Memory B cell (primary cell): ENCODE data around the gene HTN1.
"Not testable (repeated sequence)": the region's sequence is repeated elsewhere in the genome, so short reads cannot be mapped to it uniquely, and the experiment has no call there.

ENCODE experiments used
- ATAC-seq: fragments of 150-1000 bp; cut with Tn5 transposase; 2 replicates; pipeline ENCODE4 v1.10.0; 2021; ENCODE audit warnings: low read depth, mild to moderate bottlenecking, moderate library complexity
- DNase-seq, 2 donors: peaks; one replicate each; pipeline ENCODE4 v3.0.0; 2022; ENCODE audit warnings: low spot score in 2 of 2
- H3K27ac Mint-ChIP-seq: one replicate; pipeline ENCODE4 v1.8.0; 2022; ENCODE audit warnings: mild to moderate bottlenecking, moderate library complexity, mixed read lengths
- H3K27me3 Mint-ChIP-seq: one replicate; pipeline ENCODE4 v1.8.0; 2022; ENCODE audit warnings: mixed read lengths
- H3K36me3 Mint-ChIP-seq: one replicate; pipeline ENCODE4 v1.8.0; 2022; ENCODE audit warnings: mild to moderate bottlenecking, mixed read lengths
- H3K4me1 Mint-ChIP-seq: one replicate; pipeline ENCODE4 v1.8.0; 2022; ENCODE audit warnings: mixed read lengths
- H3K4me3 Mint-ChIP-seq: one replicate; pipeline ENCODE4 v1.8.0; 2022; ENCODE audit warnings: mild to moderate bottlenecking, moderate library complexity, mixed read lengths
- H3K9me3 Mint-ChIP-seq: one replicate; pipeline ENCODE4 v1.8.0; 2022; ENCODE audit warnings: mixed read lengths

HTN1 gene

DNA sequence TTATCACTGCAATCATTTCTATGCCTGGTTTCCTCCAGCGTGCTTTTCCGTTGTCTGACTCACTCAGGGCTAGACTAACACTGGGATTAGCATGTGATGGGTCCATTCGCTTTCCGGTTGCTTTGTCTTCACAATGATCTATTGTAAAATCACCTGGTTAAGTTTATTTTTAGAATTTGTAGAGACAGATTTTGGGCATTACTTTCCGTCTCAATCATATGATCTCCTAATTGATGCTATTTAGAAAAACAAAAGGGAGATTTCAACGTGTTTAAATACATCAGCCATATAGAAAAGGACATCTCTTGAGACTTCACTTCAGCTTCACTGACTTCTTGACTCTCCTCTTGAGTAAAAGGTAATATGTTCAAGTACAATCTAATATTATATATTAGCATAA, at the start of gene HTN1:
Gene HTN1, plus strand, starts transcription at position 301 of the 400 bp plus-strand sequence. CDS start 2,639 bp downstream, outside the sequence.
- not testable (repeated sequence) for H3K4me3 Mint-ChIP-seq, H3K27ac Mint-ChIP-seq, H3K9me3 Mint-ChIP-seq, DNase-seq, H3K36me3 Mint-ChIP-seq, H3K4me1 Mint-ChIP-seq, H3K27me3 Mint-ChIP-seq, ATAC-seq

DNA sequence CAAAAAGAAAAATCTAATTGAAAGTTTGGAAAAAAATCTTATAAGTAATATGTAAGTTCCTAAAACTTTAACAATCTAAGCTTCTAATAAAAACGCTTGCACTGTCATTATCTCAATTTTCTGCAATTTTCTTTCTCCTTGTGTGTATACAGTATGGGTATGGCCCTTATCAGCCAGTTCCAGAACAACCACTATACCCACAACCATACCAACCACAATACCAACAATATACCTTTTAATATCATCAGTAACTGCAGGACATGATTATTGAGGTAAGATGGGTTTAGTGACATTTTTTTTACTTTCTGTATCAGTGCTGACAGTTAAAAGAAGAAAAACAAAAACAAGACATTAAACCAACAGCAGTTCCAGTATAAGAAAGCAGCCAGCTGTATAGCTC, 49.5 kb upstream of the HTN1 start:
- H3K9me3 Mint-ChIP-seq, result peaks cover 3% of the 10 kb centered on the region
- no peaks in the 10 kb centered on the region for H3K4me1 Mint-ChIP-seq
- no peak overlapping the region for H3K4me3 Mint-ChIP-seq
- H3K27me3 Mint-ChIP-seq, result no peaks in the 10 kb centered on the region
- H3K36me3 Mint-ChIP-seq, result no peaks in the 10 kb centered on the region
- DNase-seq, result no peak
- no peak for ATAC-seq
- no peak overlapping the region for H3K27ac Mint-ChIP-seq

DNA sequence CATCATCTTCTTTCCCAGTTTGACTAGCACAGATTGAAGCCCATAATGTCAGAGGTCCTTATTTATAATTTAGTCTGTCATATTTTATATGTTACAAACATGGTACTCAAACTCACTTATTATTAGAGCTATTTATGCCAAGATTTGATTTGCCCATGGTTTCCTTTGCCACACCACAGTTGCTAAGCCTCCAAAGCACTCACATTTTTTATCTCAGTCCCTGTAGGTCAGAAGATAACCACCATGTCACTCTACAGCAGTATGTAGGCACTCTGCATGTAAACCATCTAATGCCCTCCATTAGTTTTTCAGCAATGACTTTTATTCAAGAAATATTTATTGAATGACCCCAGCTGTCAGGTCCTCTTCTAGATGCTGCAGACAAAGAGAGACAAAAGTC, 47.7 kb upstream of the HTN1 start:
- H3K27me3 Mint-ChIP-seq, result no peaks in the 10 kb centered on the region
- DNase-seq (no peak), ATAC-seq (no peak)
- peaks cover 3% of the 10 kb centered on the region for H3K9me3 Mint-ChIP-seq
- no peaks in the 10 kb centered on the region for H3K36me3 Mint-ChIP-seq
- no peak overlapping the region for H3K27ac Mint-ChIP-seq
- no peaks in the 10 kb centered on the region for H3K4me1 Mint-ChIP-seq
- H3K4me3 Mint-ChIP-seq, result no peak overlapping the region

DNA sequence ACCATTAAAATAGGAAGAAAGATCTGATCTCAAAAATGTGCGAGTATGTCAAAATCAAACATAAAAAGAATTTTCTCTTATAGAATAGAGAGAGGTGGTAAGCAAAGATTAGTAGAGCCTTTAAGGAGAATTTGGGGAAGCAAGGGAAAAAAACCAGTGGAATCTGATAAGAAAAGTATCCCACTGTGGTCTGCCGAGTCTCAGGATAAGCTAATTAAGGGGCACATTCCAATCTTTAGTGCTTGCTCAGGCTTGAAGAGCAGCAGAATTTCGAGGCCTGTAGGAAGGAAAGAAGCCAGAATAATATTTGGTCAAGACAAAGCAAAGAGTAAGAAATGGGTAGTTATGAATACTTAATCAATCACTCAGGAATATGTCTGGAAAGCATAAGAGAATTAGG, 41.5 kb upstream of the HTN1 start:
- no peak for ATAC-seq

DNA sequence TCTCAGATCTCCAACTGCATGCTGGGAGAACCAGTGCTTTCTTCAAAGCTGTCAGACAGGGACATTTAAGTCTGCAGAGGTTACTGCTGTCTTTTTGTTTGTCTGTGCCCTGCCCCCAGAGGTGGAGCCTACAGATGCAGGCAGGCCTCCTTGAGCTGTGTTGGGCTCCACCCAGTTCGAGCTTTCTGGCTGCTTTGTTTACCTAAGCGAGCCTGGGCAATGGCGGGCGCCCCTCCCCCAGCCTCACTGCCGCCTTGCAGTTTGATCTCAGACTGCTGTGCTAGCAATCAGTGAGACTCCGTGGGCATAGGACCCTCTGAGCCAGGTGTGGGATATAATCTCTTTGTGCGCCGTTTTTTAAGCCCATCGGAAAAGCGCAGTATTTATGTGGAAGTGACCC, 31.2 kb upstream of the HTN1 start:
- not testable (repeated sequence) for H3K4me1 Mint-ChIP-seq, ATAC-seq, DNase-seq, H3K27me3 Mint-ChIP-seq, H3K27ac Mint-ChIP-seq, H3K9me3 Mint-ChIP-seq, H3K4me3 Mint-ChIP-seq, H3K36me3 Mint-ChIP-seq

More for the DNA sequence above, 41.5 kb upstream of the HTN1 start:
- H3K27ac Mint-ChIP-seq, result no peak overlapping the region
- no peaks in the 10 kb centered on the region for H3K4me1 Mint-ChIP-seq
- no peak for DNase-seq
- no peak overlapping the region for H3K4me3 Mint-ChIP-seq
- no peaks in the 10 kb centered on the region for H3K36me3 Mint-ChIP-seq
- peaks cover 5% of the 10 kb centered on the region for H3K9me3 Mint-ChIP-seq
- H3K27me3 Mint-ChIP-seq, result no peaks in the 10 kb centered on the region

DNA sequence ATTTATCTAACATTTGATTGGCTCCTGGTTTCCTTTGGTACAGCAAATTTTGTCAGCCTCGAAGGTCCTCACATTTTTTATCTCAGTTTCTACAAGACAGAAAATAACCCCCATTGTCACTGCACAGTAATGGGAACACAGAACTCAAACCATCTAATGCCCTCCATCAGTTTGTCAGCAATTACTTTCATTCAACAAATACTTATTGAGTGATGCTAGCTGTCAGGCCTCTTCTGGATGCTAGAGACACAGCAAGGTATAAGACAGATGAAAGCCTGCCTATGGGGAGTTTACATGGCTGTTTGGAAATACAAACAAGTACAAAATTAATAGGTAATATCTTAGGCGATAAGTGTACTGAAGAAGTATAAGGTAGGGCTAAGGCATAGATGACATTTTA, 27.0 kb upstream of the HTN1 start:
- no peaks in the 10 kb centered on the region for H3K36me3 Mint-ChIP-seq
- no peak overlapping the region for H3K27ac Mint-ChIP-seq
- H3K4me3 Mint-ChIP-seq, result no peak overlapping the region
- ATAC-seq, result no peak
- no peaks in the 10 kb centered on the region for H3K9me3 Mint-ChIP-seq
- H3K27me3 Mint-ChIP-seq, result no peaks in the 10 kb centered on the region
- DNase-seq, result no peak
- H3K4me1 Mint-ChIP-seq, result no peaks in the 10 kb centered on the region

DNA sequence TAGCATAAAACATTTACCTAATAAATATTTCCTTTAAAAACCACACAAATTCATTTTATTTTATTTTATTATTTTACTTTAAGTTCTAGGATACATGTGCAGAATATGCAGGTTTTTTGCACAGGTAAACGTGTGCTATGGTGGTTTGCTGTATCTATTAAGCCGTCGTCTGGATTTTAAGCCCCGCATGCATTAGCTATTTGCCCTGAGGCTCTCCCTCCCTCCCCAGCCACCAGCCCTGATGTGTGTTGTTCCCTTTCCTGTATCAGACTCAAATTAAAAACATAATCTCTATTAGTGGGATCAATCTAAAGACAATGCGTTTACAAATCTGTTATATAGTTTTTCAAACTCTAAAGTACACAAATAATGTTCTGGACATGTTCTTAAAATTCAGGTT, 23.2 kb upstream of the HTN1 start:
- Mint-ChIP-seq H3K4me1 (no peaks in the 10 kb centered on the region), H3K27me3 (no peaks in the 10 kb centered on the region), H3K27ac (no peak overlapping the region), H3K36me3 (no peaks in the 10 kb centered on the region), H3K4me3 (no peak overlapping the region), H3K9me3 (no peaks in the 10 kb centered on the region)
- DNase-seq (no peak), ATAC-seq (no peak)

DNA sequence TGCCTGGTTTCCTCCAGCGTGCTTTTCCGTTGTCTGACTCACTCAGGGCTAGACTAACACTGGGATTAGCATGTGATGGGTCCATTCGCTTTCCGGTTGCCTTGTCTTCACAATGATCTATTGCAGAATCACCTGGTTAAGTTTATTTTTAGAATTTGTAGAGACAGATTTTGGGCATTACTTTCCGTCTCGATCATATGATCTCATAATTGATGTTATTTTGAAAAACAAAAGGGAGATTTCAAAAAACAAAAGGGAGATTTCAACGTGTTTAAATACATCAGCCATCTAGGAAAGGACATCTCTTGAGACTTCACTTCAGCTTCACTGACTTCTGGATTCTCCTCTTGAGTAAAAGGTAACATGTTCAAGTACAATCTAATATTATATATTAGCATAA, 22.1 kb upstream of the HTN1 start, which contains the start of gene HTN3:
Gene HTN3, plus strand, starts transcription at position 301 of the 400 bp plus-strand sequence. CDS start 2,282 bp downstream, outside the sequence.
- H3K27me3 Mint-ChIP-seq, H3K4me3 Mint-ChIP-seq, ATAC-seq, H3K36me3 Mint-ChIP-seq, H3K9me3 Mint-ChIP-seq, DNase-seq, H3K4me1 Mint-ChIP-seq, H3K27ac Mint-ChIP-seq: not testable (repeated sequence)

DNA sequence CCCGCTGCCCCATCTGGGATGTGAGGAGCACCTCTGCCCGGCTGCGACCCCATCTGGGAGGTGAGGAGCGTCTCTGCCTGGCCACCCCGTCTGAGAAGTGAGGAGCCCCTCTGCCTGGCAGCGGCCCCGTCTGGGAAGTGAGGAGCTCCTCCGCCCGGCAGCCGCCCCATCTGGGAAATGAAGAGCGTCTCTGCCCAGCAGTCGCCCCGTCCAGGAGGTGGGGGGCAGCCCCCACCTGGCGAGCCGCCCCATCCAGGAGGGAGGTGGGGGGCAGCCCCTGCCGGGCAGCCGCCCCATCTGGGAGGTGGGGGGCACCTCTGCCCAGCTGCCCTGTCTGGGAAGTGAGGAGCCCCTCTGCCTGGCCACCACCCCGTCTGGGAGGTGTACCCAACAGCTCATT, 12.7 kb upstream of the HTN1 start:
- H3K4me1 Mint-ChIP-seq, ATAC-seq: not testable (repeated sequence)

DNA sequence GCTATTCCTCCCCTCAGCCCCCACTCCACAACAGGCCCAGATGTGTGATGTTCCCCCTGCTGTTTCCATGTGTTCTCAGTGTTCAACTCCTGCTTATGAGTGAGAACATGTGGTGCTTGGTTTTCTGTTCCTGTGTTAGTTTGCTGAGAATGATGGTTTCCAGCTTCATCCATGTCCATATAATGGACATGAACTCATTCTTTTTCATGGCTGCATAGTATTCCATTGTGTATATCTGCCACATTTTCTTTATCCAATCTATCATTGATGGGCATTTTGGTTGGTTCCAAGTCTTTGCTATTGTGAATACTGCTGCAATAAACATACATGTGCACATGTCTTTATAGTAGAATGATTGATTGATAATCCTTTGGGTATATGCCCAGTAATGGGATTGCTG, 10.3 kb upstream of the HTN1 start:
- H3K9me3 Mint-ChIP-seq, H3K4me3 Mint-ChIP-seq, ATAC-seq, H3K36me3 Mint-ChIP-seq, H3K4me1 Mint-ChIP-seq, DNase-seq, H3K27me3 Mint-ChIP-seq, H3K27ac Mint-ChIP-seq: not testable (repeated sequence)

More for the DNA sequence above, 12.7 kb upstream of the HTN1 start:
- not testable (repeated sequence) for H3K36me3 Mint-ChIP-seq, H3K27ac Mint-ChIP-seq, DNase-seq, H3K27me3 Mint-ChIP-seq, H3K4me3 Mint-ChIP-seq
- peaks cover 11% of the 10 kb centered on the region for H3K9me3 Mint-ChIP-seq

DNA sequence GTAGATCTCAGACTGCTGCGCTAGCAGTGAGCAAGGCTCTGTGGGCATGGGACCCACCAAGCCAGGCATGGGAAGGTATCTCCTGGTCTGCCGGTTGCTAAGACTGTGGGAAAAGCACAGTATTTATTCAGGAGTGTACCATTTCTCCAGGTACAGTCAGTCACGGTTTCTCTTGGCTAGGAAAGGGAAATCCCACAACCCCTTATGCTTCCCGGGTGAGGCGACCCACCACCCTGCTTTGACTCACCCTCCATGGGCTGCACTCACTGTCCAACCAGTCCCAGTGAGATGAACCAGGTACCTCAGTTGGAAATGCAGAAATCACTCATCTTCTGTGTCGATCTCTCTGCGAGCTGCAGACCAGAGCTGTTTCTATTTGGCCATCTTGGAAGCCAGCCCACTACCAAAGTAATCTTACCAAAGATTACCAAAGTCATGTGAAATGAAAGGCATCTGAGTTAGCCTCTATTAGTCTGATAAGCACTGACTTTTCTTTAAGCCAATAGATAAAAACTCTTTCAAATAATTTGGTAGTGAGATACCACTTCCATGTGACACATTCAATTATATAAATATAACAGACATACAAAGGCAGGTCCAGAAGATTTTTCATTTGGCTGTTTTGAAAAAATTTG, 8.5 kb upstream of the HTN1 start:
- Mint-ChIP-seq H3K4me3 (no peak overlapping the region), H3K9me3 (peaks cover 9% of the 10 kb centered on the region)

DNA sequence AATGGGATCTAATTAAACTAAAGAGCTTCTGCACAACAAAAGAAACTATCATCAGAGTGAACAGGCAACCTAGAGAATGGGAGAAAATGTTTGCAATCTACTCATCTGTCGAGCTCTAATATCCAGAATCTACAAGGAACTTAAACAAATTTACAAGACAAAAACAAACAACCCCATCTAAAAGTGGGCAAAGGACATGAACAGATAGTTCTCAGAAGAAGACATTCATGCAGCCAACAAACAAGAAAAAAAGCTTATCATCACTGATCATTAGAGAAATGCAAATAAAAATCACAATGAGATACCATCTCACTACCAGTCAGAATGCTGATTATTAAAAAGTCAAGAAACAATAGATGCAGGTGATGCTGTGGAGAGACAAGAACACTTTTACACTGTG, 6.3 kb downstream of the HTN1 start:
- DNase-seq, H3K4me1 Mint-ChIP-seq, H3K4me3 Mint-ChIP-seq, H3K9me3 Mint-ChIP-seq, H3K27ac Mint-ChIP-seq, ATAC-seq, H3K27me3 Mint-ChIP-seq, H3K36me3 Mint-ChIP-seq: not testable (repeated sequence)

More for the DNA sequence above, 8.5 kb upstream of the HTN1 start:
- no peak overlapping the region for H3K27ac Mint-ChIP-seq
- no peaks in the 10 kb centered on the region for H3K27me3 Mint-ChIP-seq
- peaks cover 2% of the 10 kb centered on the region for H3K36me3 Mint-ChIP-seq
- ATAC-seq, result no peak
- no peaks in the 10 kb centered on the region for H3K4me1 Mint-ChIP-seq
- DNase-seq, result no peak

DNA sequence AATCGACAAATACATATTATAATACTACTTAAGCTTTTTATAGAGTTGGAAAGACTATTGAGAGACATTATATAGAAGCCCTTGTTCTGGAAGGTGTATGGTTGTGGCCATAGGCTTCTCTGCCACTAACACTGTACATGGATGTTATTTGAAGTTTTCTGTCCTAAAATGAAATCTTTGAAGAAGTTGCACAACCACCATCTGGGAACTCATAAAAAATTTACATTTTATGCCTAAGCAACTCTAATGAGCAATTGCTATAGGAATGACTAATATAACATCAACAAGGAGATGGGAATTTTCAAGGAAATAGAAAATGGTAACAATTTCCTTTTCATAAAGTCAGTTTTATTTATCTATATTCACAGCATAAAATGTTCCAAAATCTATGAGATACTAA, 7.4 kb downstream of the HTN1 start:
- Mint-ChIP-seq H3K4me1 (no peaks in the 10 kb centered on the region), H3K27me3 (no peaks in the 10 kb centered on the region), H3K9me3 (peaks cover 4% of the 10 kb centered on the region), H3K27ac (no peak overlapping the region), H3K4me3 (no peak overlapping the region), H3K36me3 (no peaks in the 10 kb centered on the region)
- DNase-seq, result no peak
- no peak for ATAC-seq

DNA sequence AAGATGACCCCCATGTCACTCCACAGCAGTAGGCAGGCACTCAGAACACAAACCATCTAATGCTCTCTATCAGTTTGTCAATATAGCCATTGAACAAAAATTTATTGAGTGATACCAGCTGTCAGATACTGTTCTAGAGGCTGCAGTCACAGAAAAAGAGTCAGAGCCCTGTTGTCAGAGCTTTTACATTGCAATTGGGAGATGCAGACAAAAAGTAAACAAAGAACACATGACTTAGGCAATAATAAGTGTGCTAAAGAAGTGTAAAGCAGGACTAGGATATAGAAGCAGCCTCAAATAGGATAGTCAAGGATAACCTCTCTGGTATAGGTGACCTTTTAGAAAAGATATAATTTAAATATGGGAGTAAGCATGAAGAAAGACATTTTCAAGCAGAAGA, 8.9 kb downstream of the HTN1 start:
- no peak for ATAC-seq
- H3K27ac Mint-ChIP-seq, result no peak overlapping the region
- no peaks in the 10 kb centered on the region for H3K27me3 Mint-ChIP-seq
- DNase-seq, result no peak
- H3K4me3 Mint-ChIP-seq, result no peak overlapping the region
- H3K4me1 Mint-ChIP-seq, result no peaks in the 10 kb centered on the region
- peaks cover 4% of the 10 kb centered on the region for H3K9me3 Mint-ChIP-seq
- H3K36me3 Mint-ChIP-seq, result no peaks in the 10 kb centered on the region

DNA sequence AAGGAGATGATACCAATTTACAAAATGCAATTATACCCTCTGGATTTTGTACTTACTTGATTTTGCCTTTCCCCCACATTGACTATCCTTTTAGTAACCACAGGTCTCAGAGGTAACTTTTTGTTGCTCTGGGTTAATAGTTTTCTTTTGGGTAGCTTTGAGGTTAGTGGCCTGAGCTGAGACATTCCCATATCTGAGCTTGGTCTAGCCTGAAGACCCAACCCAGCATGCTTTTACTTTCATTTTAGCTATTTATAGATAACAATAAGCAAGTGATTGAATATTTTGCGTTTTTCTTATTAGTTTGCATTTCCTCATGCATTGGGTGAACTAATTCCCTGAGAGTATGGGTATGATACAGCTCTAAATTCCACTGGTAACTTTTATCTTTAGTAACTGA, 11.8 kb downstream of the HTN1 start:
- H3K9me3 Mint-ChIP-seq, result peaks cover 3% of the 10 kb centered on the region
- no peaks in the 10 kb centered on the region for H3K27me3 Mint-ChIP-seq
- no peak for DNase-seq

More for the DNA sequence above, 11.8 kb downstream of the HTN1 start:
- no peak for ATAC-seq
- no peaks in the 10 kb centered on the region for H3K4me1 Mint-ChIP-seq
- H3K4me3 Mint-ChIP-seq, result no peak overlapping the region
- no peak overlapping the region for H3K27ac Mint-ChIP-seq
- H3K36me3 Mint-ChIP-seq, result no peaks in the 10 kb centered on the region
